Stimulated activated CD4-positive, alpha-beta T cell treated with anti-CD3 and anti-CD28 coated beads, Interleukin-1b, Interleukin-23, amount 100 ng/mL, for 1 hour (primary cell): ENCODE results near the gene PNPLA3.
A peak's percentile ranks its signal among the peaks of the same experiment; 100 is the strongest.

Experiments
- DNase-seq, 2 donors: peaks; one replicate each; pipeline ENCODE4 v3.0.0-alpha.2; 2020; ENCODE audit warnings: low read depth in 2 of 2

The PNPLA3 gene

DNA sequence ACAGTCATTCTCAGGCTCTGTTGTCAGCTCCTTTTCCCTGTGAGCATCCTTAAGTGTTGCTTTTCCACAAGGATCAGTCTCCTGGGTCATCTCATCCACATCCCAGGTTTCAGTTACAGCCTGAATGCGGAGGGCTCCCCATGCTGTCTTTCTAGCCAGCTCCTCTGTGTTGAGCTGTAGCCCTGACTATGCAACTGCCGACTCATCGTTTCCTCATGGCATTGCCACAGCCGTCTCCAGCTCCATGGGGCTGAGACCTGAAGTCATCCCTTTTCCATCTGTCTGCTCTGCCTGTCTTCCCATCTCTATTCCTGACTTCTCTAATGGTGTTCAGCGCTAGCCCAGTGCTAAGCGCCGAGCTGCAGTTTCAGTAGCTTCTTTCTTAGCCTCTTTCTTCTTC lies 43.5 kb downstream of the PNPLA3 start:
- no peak for DNase-seq

DNA sequence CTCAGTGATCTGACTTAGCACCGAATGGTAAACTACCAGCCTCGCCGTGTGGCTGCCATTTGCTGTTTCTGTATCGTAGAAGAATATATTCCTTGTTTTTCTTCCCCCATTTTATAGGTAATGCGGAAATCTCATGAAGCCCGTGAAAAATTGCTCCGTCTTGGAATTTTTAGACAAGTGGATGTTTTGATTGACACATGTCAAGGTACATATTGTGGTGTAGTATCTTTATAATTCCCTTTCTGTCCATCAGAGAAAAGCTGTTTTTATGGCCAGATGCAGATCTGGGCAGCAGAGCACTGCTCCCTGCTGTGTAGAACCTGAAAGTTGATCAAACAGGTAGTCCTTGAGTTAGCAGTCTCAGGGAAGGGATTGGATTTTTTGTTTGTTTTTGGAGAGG lies 45.0 kb downstream of the PNPLA3 start:
- DNase-seq: no peak

DNA sequence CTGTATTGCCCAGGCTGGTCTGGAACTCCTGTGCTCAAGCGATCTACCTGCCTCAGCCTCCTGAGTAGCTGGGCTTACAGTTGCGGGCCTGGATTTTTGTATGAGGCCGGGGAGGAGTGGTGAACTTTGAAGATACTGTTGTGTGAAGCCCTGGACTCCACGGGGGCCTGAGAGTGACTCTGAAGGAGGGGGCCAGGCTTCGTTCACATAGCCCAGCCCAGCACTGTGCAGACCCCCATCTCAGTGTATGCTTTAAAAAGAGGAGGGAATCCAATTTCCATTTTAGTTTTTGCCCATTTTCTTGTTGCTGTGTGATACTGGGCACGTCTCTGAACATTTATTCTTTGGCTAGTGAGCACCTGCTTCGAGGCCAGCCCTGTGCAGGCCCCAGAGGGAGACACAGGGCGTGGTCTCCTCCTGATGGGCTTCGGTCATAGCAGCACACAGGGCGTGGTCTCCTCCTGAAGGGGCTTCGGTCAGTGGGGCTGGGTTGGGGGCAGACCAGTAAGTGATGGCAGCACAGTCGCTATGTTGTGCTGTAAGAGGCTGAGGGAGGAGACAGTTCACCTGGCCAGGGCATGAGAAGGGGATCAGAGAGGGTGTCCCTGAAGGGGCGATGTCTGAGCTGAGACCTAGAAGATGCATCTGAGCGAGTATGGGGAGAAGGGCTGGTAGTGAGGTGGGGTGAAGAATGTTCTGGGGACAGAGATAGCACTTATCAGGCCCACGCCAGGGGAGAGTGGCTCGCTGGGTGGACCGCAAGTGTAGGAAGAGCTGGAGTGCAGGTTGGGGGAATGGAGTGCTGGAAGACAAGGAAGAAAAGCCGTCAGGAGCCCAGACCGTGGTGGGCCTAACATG lies 45.6 kb downstream of the PNPLA3 start:
- DNase-seq: no peak

DNA sequence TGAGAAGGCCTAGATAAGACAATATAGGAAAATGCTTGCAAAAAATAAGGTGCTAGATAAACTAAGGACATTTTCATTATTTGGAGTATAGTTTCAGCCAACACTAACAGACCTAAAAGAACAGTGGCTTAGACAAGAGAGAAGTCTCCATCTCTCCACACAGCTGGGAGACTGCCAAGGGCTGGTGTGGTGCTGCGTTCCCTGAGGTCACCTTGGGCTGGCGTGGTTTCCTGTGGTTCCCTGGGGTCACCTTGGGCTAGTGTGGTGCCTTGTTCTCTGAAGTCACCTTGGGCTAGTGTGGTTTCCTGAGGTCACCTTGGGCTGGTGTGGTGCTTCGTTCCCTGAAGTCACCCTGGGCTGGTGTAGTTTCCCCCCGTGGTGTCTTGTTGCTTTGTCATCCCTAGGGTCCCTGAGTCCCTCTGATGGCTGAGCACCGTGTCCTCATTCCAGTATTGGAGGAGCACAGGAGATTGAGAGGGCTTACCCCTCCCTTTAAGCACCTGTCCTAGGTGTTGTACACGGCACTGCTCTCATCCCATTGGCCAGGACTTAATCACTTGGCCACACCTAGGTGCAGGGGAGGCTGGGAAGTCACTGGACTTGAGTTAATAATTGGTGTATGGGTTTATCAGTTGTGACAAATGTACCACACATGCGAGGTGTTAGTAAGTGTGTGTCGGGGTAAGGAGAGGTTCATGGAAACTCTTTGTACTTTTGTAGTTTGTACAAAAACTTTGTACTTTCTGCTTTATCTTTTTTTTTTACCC lies 46.6 kb downstream of the PNPLA3 start:
- DNase-seq: no peak

DNA sequence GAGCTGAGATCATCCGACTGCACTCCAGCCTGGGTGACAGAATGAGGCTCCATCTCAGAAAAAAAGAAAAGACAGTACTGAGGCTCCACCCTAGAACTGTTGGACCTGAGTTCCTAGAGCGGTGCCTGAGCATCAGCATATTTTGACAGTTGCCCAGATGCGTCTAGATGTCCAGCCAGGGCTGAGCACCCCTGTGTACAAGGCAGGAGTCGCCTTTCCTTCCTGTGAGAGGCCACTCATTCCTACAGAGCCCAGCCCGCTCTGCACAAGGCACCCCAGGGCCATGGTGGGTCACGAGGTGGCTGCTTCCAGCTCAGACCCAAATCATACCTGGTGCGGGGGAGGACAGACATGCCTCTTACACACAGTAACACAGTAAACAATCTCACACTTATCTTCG lies 47.5 kb downstream of the PNPLA3 start:
- DNase-seq: no peak

DNA sequence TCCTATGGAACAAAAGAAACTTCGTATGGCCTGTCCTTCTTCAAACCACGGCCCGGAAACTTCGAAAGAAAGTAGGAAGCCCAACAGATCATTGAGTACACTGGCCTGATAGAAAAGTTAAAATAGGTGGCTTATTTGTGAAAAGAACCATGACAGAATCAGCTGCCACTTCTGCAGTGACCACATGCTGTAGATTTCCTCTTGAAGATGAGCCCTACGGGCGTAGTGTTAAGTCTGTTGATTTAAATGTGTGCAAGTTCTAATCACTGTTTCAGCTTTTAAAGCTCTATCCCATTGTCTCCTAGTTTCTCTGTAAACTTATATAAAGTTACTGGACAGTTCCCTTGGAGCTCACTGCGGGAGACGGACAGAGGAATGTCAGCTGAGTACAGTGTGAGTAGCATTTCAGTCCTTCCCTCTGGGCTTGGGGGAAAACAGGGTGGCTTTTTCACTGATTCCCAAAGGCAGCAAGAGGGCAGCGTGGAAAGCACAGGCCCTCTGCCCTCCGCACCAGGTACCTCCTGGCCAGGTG lies 49.4 kb downstream of the PNPLA3 start:
- DNase-seq: no peak

DNA sequence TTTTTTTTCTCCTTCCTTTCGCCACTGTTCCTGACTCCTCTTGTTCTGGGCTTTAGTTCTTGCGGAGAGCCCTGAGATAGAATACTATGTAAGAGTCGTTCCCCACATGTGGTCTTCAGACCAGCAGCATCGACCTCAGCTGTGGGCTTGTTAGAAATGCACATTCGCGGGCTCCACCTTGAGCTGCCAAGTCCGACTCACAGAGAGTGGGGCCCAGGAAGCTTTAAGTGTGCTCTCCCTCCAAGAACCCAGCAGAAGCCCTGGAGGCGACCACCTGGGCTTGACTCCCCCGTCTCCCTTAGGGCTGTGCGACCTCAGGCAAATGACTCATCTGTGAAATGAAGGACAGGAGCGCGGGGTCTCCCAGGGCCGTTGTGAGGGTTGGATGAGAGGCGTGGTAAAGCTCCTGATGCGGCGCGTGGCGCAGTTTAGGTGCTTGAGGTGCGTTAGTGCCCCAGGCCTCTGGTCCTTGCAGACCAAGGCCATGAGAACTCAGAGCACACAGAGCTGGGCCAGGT lies 50.5 kb downstream of the PNPLA3 start:
- DNase-seq: no peak

DNA sequence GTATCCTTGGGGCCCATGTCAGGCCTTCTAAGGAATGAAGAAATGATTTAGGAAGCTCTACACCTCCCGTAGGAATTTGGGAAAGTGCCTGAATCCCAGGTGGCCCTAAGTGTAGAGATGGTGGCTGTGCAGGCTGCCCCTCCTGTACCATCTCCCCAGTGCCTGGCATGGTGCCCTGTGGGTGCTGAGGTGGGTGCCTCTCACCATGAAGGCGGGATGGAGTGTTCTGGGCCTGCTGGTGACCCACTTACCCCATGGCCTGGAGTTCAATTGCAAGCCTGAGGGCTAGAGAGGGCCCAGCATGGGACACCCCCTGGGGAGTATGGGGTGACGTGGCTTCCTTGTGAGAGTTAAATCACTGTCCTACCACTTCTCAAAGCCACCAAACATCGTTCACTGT lies 51.4 kb downstream of the PNPLA3 start:
- no peak for DNase-seq

DNA sequence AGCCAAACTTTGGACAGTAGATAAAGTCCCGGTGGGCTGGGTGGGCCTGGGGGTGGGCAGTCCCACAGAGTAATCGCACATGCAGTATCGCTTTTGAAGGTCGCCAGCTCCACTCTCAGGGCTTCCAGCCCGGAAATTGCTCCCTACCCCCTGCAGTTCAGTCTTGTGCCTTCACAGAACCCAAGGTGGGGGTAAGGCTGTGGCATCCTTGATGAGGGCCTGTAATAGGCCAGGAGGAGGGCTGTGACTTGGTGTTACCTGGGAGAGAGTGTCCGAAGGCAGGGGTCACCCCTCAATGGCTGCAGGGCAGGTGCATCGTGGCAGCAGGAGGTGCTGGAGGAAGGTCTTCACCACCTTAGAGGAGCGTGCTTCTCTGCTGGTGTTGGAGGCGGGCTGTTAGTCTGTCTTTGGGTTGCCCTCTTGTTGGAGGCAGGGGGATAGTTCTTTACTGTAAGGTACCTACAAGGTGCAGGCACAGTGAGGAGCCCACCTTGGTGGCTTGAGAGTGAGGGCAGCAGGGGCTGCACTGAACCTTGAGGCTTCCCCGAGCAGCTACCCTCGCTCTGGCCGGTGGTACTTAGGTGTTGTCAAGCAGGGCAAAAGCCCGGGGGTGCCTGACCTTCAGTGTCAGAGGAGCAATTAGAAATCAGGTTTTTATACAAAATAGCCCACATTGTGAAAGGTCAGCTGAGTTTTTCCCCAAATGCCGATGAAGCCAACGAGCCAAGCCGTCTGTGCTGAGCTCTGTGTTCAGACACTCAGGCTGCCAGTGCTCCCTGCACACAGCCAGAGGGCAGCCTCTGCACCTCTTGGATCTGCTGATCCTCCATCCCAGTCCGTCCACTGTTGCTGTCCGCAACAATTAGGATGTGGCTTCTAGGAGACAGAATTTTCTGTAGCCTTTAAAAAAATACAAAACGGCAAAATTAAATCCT lies 53.5 kb downstream of the PNPLA3 start:
- no peak for DNase-seq

DNA sequence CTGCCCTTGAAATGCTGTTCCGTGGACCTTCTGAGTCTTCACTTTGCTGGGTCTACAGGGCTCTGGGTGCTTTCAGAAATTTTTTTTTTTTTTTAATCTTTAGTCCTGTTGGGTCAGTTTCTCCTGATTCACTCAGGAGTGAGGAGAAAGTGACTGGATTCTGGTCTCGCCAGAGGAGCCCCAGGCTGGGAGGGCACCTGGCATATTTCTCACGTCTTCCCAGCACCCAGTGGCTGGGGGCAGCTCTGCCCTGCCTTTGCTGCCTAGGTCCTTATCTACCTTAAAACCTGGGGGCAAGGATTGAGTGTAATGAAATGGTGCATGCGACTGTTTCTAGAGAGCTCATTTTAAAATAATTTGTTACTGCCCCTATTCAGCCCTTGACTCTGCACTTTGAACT lies 55.0 kb downstream of the PNPLA3 start:
- no peak for DNase-seq

DNA sequence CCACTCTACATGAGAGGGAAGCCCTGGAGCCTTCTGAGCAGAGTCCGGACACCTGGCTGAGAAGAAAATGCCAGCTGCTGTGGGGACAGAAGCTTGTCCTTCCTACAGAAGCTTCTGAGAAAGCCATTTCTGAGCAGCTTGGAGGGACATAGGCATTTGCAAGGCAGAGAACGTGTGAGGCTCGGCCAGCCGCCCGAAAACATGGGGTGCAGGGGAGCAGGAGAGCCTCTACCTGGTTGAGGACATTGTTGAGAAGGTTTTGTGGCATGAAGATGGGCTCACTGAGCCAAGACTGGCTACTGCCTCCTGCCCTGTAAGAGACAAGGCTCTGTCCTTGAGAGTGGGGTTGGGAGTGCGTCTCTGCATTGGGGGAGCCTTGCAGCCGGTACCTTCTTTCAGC lies 57.0 kb downstream of the PNPLA3 start:
- DNase-seq: no peak

DNA sequence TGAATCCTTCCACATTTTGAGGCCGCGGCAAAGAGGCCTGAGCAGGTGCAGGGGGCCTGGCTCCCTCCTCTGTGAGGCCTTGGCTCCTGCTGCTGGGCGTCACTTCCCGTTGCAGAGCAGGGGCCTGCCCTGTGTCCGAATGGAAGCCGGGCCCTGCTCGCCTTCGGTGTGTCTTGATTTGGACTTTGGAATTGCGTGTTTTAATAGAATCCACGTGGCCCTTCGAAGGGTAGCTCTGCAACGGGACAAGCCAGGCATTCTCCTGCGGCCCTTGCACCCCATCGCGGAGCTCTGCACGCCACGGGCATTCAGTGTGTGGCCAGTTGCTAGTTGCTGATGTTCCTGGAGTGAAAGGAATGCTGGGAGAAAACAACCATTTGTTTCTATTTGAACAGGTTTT lies 57.4 kb downstream of the PNPLA3 start:
- no peak for DNase-seq

DNA sequence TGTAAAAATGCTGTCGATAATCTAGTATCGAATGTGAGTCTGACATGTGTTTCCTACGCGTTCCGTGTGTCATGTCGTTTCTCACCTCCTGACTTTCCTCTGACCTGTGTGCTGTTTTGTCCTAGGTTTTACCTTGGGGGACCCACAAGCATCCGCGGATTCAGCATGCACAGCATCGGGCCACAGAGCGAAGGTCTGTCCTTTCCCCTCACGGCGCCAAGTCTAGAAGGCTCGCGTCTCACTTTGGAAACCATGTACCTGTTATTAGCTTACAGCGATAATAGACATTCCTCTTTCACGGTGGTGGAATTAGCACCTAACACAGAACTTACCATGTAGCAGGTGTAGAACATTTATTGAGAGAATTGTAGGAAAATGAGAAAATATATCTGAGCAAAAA lies 60.2 kb downstream of the PNPLA3 start:
- no peak for DNase-seq

DNA sequence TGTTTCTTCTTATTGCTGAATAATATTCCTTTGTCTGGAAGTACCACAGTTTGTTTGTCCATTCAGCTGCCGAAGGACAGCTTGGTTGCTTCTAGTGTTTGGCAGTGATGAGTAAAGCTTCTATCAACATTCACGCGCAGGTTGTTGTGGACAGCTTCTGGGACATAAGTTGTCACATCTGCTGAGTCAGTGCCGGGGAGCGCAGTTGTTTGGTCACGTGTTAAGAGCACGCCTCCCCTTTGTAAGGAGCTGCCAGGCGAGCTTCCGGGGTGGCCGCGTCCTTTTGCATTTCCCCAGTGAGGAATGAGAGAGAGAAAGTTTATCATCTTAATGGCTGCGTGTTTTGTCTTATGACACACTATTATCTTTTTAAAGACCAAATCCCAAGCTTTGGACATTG lies 61.9 kb downstream of the PNPLA3 start:
- no peak for DNase-seq

DNA sequence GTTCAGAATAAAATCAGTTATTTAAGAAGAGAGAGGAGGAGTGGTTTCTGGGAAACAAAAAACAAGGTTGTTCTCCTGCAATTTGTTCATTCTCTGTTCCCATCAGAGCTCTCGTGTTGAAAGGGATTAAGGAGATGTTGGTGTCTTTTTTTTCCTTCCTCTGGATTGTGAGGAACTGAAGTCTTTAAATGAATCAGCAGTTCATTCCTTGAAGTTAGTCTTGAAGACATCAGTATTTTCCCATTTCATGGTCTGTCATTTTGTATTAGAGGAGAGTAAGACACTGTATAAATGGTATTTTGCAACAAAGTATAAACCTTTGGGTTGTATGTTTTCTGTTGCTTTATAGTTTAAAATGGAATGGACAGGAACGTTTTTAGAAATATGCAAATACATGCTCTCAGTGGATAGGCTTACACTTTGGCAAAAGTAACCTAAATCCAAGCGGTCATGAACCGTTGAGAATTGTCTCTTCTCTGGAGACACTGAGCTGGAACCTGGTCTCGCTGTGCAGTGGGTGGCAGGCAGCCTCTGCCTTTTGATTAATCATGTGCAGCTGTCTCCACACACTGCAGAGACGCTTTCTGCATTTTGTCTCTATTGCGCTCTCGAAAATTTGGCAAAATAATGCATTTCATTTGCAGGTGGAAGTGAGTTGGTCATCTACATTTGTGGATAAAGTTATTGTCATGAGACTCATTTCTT lies 64.7 kb downstream of the PNPLA3 start:
- no peak for DNase-seq

DNA sequence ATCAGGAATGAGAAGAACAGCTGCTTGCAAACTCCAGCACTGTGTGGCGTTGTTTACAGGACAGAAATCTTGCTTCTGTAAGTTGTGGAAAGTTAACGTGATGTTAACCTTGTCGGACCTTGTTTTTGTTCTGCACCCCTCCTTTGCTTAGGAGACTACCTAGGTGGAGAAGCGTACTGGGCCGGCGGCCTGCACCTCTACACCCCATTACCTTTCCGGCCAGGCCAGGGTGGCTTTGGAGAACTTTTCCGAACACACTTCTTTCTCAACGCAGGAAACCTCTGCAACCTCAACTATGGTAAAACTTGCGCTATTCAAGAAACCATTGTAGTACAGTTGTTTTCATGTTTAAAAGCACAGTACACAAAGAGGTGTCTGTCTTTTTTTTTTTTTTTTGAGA lies 65.4 kb downstream of the PNPLA3 start:
- no peak for DNase-seq

DNA sequence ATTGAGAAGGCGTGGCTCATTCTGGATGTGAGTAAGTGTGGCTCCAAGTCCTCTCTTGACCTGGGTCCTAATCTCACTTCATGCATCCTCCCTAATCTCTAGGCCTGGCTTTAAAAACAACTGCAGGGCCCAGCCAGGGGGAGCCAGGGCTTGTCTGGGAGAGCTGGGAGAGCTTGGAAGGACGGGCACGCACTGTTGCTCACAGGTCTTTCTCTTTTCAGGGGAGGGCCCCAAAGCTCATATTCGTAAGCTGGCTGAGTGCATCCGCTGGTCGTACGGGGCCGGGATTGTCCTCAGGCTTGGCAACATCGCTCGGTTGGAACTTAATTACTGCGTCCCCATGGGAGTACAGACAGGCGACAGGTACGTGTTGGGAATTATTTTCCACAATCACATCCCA lies 66.4 kb downstream of the PNPLA3 start:
- DNase-seq: no peak

DNA sequence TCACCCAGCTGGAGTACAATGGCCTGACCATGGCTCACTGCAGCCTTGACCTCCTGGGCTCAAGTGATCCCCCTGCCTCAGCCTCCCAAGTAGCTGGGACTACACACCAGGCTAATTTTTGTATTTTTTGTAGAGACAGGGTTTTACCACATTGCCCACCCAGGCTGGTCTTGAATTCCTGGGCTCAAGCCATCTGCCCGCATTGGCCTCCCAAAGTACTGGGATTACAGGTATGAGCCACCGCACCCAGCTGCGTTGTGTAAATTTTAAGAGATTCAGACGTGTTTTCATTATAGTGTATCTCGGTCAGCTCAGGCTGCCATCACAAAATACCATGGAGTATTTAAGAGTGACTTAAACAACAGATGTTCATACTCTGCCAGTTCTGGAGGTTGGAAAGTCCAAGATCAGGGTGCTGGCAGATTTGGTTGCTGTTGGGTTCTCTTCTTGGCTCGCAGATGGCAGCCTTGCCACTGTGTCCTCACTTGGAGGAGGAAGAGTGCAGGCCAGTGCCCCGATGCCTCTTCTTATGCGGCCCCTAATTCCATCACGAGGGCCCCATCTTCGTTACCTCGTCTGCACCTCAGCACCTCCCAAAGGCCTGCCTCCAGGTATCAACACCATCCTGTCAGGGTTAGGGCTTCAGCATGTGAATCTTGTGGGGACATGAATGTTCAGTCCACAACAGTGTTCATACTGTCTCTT lies 67.9 kb downstream of the PNPLA3 start:
- no peak for DNase-seq

DNA sequence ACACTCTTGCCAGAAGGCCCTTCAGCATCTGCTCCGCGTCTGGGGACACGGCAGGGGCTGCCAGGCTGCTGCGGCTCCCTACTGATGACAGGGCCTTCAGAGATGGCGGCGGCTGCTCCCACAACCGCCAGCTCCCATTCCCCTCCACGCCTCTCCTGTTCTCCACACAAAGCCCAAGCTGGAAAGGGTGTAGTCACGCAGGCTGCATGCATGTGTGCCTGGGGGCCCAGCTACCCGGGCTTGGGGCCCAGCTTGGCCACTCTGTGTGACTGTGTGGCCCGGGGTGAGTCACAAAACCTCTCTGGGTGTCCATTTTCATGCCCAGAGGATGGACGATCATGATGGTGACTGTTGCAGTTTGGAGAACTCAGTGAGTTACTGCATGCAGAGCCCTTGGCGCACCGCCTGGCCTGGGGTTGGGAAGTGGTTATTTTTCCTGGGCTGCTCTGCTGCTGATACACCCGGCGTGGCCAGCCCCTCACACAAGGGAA lies 68.8 kb downstream of the PNPLA3 start:
- no peak for DNase-seq

DNA sequence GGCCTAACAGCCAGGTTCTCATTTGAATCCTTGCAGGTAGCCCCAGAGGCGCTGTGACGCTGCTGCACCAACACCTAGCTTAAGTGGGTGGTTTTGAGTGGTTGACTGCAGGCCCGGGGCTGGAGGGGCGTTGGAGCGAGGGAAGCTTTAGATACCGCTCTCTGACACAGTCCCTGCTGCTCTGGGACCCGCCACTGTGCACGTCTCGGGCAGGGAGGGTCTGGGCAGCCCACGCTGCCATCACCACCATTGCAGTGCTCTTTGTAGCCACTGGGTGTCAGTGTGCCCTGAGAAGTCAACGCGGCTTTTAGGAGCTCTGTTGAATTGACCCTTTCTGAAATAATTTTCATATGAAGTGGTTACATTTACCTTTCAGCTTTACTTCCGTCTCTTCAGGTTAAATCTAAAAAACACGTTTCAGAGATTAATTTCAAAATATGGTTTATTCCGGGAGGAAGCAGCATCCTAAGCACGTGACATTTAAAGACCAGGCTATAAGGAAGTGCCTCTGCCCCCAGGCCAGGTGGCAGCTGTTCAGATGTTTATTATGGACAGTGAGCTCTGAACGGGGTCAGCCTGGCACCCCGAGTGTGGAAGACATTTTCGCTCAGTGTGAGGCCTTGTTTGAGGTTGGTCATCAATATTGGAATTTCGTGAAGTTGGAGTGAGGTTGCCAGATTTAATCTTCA lies 69.6 kb downstream of the PNPLA3 start:
- peak in 1 of 2 donors; percentile 38 for DNase-seq
